ENCODE results near the gene OR51V1.

DNA sequence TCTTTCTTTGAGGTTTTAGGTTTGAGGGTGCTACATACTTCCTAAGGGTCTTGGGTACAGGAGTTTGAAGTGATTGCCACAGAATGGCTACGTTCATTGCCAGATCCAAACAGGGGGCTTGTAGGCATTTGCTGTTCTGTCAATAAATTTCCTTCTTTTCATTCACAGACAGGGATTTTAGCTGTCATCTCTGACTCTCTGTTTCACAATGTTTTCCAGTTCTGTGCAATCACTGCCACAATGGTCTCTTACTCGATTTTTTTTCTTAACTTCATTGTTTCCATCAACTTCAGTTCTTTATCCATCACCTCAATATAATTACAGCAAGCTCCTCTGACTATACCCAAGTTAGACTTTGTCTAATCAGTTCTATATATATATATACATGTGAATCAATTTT lies 40.0 kb upstream of the OR51V1 start:
- TF ChIP-seq, protein P1, sequence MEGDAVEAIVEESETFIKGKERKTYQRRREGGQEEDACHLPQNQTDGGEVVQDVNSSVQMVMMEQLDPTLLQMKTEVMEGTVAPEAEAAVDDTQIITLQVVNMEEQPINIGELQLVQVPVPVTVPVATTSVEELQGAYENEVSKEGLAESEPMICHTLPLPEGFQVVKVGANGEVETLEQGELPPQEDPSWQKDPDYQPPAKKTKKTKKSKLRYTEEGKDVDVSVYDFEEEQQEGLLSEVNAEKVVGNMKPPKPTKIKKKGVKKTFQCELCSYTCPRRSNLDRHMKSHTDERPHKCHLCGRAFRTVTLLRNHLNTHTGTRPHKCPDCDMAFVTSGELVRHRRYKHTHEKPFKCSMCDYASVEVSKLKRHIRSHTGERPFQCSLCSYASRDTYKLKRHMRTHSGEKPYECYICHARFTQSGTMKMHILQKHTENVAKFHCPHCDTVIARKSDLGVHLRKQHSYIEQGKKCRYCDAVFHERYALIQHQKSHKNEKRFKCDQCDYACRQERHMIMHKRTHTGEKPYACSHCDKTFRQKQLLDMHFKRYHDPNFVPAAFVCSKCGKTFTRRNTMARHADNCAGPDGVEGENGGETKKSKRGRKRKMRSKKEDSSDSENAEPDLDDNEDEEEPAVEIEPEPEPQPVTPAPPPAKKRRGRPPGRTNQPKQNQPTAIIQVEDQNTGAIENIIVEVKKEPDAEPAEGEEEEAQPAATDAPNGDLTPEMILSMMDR (conservative IDR thresholded peaks at IDR 0.05; ENCODE audit: low read length): no peak
- no peak for TF ChIP-seq EZH2phosphoT487 (IDR thresholded peaks at IDR 0.05; ENCODE audit: borderline replicate concordance)

All from Loucy (cell line).